ENCODE results near the gene GMEB1.
A peak's percentile ranks its signal among the peaks of the same experiment; 100 is the strongest.

Gene GMEB1, protein sequence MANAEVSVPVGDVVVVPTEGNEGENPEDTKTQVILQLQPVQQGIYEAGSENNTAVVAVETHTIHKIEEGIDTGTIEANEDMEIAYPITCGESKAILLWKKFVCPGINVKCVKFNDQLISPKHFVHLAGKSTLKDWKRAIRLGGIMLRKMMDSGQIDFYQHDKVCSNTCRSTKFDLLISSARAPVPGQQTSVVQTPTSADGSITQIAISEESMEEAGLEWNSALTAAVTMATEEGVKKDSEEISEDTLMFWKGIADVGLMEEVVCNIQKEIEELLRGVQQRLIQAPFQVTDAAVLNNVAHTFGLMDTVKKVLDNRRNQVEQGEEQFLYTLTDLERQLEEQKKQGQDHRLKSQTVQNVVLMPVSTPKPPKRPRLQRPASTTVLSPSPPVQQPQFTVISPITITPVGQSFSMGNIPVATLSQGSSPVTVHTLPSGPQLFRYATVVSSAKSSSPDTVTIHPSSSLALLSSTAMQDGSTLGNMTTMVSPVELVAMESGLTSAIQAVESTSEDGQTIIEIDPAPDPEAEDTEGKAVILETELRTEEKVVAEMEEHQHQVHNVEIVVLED

GRCh38 chr1:28668191-28668955 is at the start of gene GMEB1:
GMEB1 (plus strand) TSS chr1:28668784; CDS start chr1:28683613, 14,829 bp downstream.
- peak; percentile 20; the same call in 1 of the 2 replicates for TF ChIP-seq TAF1 (IDR thresholded peaks at IDR 0.05; ENCODE audit: low read depth)
- TF ChIP-seq MAX (IDR thresholded peaks at IDR 0.05) = peak; percentile 48; the same call in 1 of the 2 replicates
- TF ChIP-seq CREB1 (IDR thresholded peaks at IDR 0.05; ENCODE audit: low read depth) = no peak
- TF ChIP-seq, protein P1, sequence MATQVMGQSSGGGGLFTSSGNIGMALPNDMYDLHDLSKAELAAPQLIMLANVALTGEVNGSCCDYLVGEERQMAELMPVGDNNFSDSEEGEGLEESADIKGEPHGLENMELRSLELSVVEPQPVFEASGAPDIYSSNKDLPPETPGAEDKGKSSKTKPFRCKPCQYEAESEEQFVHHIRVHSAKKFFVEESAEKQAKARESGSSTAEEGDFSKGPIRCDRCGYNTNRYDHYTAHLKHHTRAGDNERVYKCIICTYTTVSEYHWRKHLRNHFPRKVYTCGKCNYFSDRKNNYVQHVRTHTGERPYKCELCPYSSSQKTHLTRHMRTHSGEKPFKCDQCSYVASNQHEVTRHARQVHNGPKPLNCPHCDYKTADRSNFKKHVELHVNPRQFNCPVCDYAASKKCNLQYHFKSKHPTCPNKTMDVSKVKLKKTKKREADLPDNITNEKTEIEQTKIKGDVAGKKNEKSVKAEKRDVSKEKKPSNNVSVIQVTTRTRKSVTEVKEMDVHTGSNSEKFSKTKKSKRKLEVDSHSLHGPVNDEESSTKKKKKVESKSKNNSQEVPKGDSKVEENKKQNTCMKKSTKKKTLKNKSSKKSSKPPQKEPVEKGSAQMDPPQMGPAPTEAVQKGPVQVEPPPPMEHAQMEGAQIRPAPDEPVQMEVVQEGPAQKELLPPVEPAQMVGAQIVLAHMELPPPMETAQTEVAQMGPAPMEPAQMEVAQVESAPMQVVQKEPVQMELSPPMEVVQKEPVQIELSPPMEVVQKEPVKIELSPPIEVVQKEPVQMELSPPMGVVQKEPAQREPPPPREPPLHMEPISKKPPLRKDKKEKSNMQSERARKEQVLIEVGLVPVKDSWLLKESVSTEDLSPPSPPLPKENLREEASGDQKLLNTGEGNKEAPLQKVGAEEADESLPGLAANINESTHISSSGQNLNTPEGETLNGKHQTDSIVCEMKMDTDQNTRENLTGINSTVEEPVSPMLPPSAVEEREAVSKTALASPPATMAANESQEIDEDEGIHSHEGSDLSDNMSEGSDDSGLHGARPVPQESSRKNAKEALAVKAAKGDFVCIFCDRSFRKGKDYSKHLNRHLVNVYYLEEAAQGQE (IDR thresholded peaks at IDR 0.05; ENCODE audit: low read depth) = no peak
- TF ChIP-seq ZBTB7A (IDR thresholded peaks at IDR 0.05; ENCODE audit: low read depth) = no peak
- no peak for TF ChIP-seq YY1 (IDR thresholded peaks at IDR 0.05; ENCODE audit: low read depth)
- no peak for TF ChIP-seq TCF12 (IDR thresholded peaks at IDR 0.05; ENCODE audit: low read depth)
- 0 out of 2 replicates have a peak, but pooled peaks have one; percentile 11 for TF ChIP-seq EP300 (IDR thresholded peaks at IDR 0.05; ENCODE audit: borderline replicate concordance)

- no peak for TF ChIP-seq CEBPB (IDR thresholded peaks at IDR 0.05)
- TF ChIP-seq, protein P1 (IDR thresholded peaks at IDR 0.05; ENCODE audit: low read depth) = no peak
- no peak for TF ChIP-seq MAX (IDR thresholded peaks at IDR 0.05)
- no peak for TF ChIP-seq YY1 (IDR thresholded peaks at IDR 0.05; ENCODE audit: low read depth)
- no peak for TF ChIP-seq EGR1 (IDR thresholded peaks at IDR 0.05)
- TF ChIP-seq TAF1 (IDR thresholded peaks at IDR 0.05; ENCODE audit: low read depth) = no peak
- no peak for TF ChIP-seq FOXM1 (IDR thresholded peaks at IDR 0.05; ENCODE audit: borderline replicate concordance, low read depth)
- TF ChIP-seq EP300 (IDR thresholded peaks at IDR 0.05; ENCODE audit: borderline replicate concordance) = no peak
- no peak for TF ChIP-seq TCF12 (IDR thresholded peaks at IDR 0.05; ENCODE audit: low read depth)
- no peak for TF ChIP-seq TEAD4 (IDR thresholded peaks at IDR 0.05)
- no peak for TF ChIP-seq RAD21 (IDR thresholded peaks at IDR 0.05; ENCODE audit: low read depth)
- TF ChIP-seq ZBTB7A (IDR thresholded peaks at IDR 0.05; ENCODE audit: low read depth) = no peak
- TF ChIP-seq NFIC (IDR thresholded peaks at IDR 0.05) = no peak
- TF ChIP-seq, protein P2, sequence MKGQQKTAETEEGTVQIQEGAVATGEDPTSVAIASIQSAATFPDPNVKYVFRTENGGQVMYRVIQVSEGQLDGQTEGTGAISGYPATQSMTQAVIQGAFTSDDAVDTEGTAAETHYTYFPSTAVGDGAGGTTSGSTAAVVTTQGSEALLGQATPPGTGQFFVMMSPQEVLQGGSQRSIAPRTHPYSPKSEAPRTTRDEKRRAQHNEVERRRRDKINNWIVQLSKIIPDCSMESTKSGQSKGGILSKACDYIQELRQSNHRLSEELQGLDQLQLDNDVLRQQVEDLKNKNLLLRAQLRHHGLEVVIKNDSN (IDR thresholded peaks at IDR 0.05) = no peak
- no peak for TF ChIP-seq CREB1 (IDR thresholded peaks at IDR 0.05; ENCODE audit: low read depth)
These were observed 36.9 kb upstream of the GMEB1 start for GRCh38 chr1:28631713-28632112.

DNA sequence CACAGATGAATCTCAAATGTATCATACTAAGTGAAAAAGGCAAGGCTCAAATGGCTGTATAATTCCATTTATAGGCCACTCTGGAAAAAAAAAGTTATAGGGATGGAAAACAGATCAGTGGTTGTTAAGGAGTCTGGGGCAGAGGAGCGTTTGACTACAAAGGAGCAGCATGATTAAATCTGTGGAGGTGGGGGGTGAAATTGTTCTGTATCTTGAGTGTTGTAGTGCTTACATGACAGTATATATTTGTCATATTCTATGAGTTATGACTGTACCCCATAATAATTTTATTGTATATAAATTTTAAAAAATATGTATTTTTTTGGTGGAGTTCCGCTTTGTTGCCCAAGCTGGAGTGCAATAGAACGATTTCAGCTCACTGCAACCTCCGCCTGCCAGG is 36.0 kb upstream of the GMEB1 start:
- TF ChIP-seq TEAD4 (IDR thresholded peaks at IDR 0.05) = no peak
- TF ChIP-seq CREB1 (IDR thresholded peaks at IDR 0.05; ENCODE audit: low read depth) = no peak
- TF ChIP-seq TAF1 (IDR thresholded peaks at IDR 0.05; ENCODE audit: low read depth) = no peak
- TF ChIP-seq, protein P1 (IDR thresholded peaks at IDR 0.05; ENCODE audit: low read depth) = no peak
- TF ChIP-seq ZBTB7A (IDR thresholded peaks at IDR 0.05; ENCODE audit: low read depth) = no peak
- TF ChIP-seq TCF12 (IDR thresholded peaks at IDR 0.05; ENCODE audit: low read depth) = no peak
- TF ChIP-seq NFIC (IDR thresholded peaks at IDR 0.05) = no peak
- TF ChIP-seq RAD21 (IDR thresholded peaks at IDR 0.05; ENCODE audit: low read depth) = no peak
- TF ChIP-seq, protein P2 (IDR thresholded peaks at IDR 0.05) = no peak
